Pancreas (tissue), 10 donors: ENCODE results near the gene STRA8. TPM values are rescaled to one million over a fixed set of nuclear protein-coding genes. Genes with fewer than 3 reads are reported as not detected.

Experiments used
- ATAC-seq, 4 donors: fragments of 200-7000 bp; cut with Tn5 transposase; one replicate each; pipeline versions ENCODE4 v1.8.0 to v1.9.1; 2020; ENCODE audit warnings: mild to moderate bottlenecking in 4 of 4, moderate library complexity in 4 of 4
- DNase-seq, 6 donors: peaks; one replicate each; pipeline ENCODE4 v3.0.0-alpha.2; 2020
- FAIRE-seq: peaks from 2 replicates; lab custom pipeline; 2012; peaks lifted over from hg19 to GRCh38; lab: Jason Lieb, UNC
- H3K27ac ChIP-seq, 4 donors: fragments of 200-600 bp; sonication (generic); 1 replicate in 3 of 4; 2 replicates in 1 of 4; pipeline versions ENCODE4 v1.5.0 to v1.8.0; 2020
- H3K27me3 ChIP-seq, 4 donors: fragments of 200-600 bp; one replicate each; pipeline ENCODE4 v1.8.0; 2021
- H3K36me3 ChIP-seq, 3 donors: fragments of 200-600 bp; sonication (generic) in 1 of 3; one replicate each; pipeline versions ENCODE4 v1.5.0 to v1.8.0; 2020 to 2021
- H3K4me1 ChIP-seq, 3 donors: fragments of 200-600 bp; one replicate each; pipeline ENCODE4 v1.8.0; 2021
- H3K4me3 ChIP-seq, 4 donors: fragments of 200-600 bp; sonication (generic) in 2 of 4; one replicate each; pipeline versions ENCODE4 v1.5.0 to v1.8.0; 2020 to 2021
- H3K9me3 ChIP-seq, 4 donors: fragments of 200-600 bp; one replicate each; pipeline ENCODE4 v1.8.0; 2021
- WGBS, 2 donors: extraction: QIAGEN DNeasy Blood & Tissue Kit; methylation state at CpG; one replicate each; pipeline ENCODE4 v1.1.7; 2013; 5-methylcytosine and 5-hydroxymethylcytosine counted together
- intact Hi-C, 3 donors: fragments of 100-400 bp; cut with DNase I; formaldehyde crosslinking; loops; one replicate each; pipeline versions ENCODE4 v1.11.1 to v1.14.2; 2022
- polyA plus RNA-seq, 2 donors: library from polyadenylated mRNA; stranded (reverse); fragments of 200-250 nt; gene quantifications; one replicate each; pipeline ENCODE4 v1.2.3, GENCODE V29; 2013
- total RNA-seq, 6 donors: library from RNA; stranded (reverse); fragmentation: NEBNext Ultra II Directional in 4 of 6; extraction: Animal tissue kit (Norgen Biotek cat#: 25700) in 4 of 6; gene quantifications; one replicate each; pipeline versions ENCODE4 v1.2.1 to v1.2.4, GENCODE V29; 2021 to 2023
- TF ChIP-seq, protein P1 (sequence below), 4 donors: fragments of 200-600 bp; sonication (generic) in 3 of 4; IDR thresholded peaks; one replicate each; pipeline versions ENCODE4 v1.5.0 to v1.8.0; 2021; ENCODE audit warnings: antibody characterized with exemption in 4 of 4
- donor health status: healthy with polysubstance abuse.
- donor health status: DM: no; HTN: no; CAD: no; lungs with moderate emphysema.
- donor health status: DM: no; HTN: no; CAD: no.
- donor health status: control.
- donor health status: control.
- donor health status: Bipolar disorder and iron deficiency.
- donor health status: DM: yes; HTN: yes; CAD: no.
- donor health status: DM: no; HTN: no; CAD: no.
- donor health status: DM: no; HTN: no; CAD: no.
- donor health status: DM: yes; HTN: yes; CAD: no.

The STRA8 gene
- total and polyA plus RNA-seq, 8 donors: 0.12 TPM; not detected in 7

DNA sequence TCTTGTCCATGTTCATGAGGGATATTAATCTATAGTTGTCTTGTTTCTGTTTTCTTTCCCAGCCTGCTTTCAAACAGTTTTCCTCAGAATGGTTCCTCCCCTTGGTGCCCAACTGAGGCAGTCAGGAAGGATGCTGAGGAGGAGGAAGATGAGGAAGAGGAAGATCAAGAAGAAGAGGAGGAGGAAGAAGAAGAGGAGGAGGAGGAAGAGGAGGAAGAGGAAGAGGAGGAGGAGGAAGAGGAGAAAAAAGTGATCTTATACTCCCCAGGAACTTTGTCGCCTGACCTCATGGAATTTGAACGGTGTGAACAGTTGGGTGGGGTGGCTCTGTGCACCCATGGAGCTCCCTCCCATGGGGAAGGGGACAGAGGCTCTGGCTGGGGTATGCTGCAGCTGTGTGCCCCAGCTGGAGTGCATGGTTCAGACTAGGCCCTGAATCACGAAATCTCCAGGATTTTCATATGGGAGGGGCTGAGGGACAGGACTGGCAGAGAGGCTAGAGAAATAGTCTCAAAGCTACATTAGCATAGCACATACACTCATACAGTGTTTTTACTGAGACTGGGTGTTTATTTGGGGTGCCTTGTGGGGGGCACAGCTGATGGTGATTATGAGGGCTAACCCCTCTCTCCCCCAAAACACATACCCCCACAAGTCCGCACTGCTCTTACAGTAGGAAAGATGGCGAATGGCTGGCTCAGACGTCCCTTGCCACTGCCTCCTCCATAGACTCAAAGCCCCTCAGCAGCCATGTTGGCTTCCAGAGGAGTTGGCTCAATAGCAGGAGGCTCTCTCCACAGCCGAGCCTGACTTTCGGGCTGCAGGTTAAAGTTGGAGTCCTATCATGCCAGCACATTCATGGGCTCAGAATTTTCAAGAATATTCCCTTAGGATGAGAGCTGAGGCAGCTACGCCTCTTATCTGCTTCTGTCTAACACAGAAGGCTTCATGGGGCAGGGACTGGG lies 11.9 kb downstream of the STRA8 start:
- FAIRE-seq (no peak), ATAC-seq (no peak), DNase-seq (no peak)
- H3K4me3 ChIP-seq: no peak overlapping the region
- TF ChIP-seq, protein P1, sequence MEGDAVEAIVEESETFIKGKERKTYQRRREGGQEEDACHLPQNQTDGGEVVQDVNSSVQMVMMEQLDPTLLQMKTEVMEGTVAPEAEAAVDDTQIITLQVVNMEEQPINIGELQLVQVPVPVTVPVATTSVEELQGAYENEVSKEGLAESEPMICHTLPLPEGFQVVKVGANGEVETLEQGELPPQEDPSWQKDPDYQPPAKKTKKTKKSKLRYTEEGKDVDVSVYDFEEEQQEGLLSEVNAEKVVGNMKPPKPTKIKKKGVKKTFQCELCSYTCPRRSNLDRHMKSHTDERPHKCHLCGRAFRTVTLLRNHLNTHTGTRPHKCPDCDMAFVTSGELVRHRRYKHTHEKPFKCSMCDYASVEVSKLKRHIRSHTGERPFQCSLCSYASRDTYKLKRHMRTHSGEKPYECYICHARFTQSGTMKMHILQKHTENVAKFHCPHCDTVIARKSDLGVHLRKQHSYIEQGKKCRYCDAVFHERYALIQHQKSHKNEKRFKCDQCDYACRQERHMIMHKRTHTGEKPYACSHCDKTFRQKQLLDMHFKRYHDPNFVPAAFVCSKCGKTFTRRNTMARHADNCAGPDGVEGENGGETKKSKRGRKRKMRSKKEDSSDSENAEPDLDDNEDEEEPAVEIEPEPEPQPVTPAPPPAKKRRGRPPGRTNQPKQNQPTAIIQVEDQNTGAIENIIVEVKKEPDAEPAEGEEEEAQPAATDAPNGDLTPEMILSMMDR (IDR thresholded peaks at IDR 0.05): no peak
- no peaks in the 10 kb centered on the region for H3K4me1 ChIP-seq
- no peaks in the 10 kb centered on the region for H3K9me3 ChIP-seq
- no peak overlapping the region for H3K27ac ChIP-seq
- H3K36me3 ChIP-seq: no peaks in the 10 kb centered on the region
- WGBS, 2 donors: 88 to 92% methylated on average over 9 of the region's 9 CpGs
- intact Hi-C loops: no loop called here
- H3K27me3 ChIP-seq: no peaks in the 10 kb centered on the region

DNA sequence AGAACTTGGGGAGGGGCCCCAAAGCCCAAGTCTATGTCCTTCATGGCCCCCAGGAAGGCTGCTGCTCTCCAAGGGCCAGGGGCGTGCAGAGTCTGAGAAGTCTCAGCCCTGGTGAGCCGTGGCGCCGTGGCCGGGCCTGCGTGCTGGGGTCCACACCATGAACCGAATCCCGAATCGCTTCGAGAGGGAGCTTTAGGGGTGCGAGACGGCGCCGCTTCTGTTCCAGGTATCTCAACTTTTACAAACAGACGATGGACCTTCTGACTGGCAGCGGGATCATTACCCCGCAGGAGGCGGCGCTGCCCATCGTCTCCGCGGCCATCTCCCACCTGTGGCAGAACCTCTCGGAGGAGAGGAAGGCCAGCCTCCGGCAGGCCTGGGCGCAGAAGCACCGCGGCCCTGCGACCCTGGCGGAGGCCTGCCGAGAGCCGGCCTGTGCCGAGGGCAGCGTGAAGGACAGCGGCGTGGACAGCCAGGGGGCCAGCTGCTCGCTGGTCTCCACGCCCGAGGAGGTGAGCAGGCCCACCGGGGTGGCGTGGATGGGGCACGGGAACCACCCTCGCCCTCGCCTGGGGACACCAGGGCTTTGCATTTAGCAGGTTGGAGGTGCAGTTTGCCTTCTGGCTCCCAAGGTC lies 12.7 kb downstream of the STRA8 start:
- ATAC-seq: no peak
- no peak for DNase-seq
- no peaks in the 10 kb centered on the region for H3K36me3 ChIP-seq
- no peaks in the 10 kb centered on the region for H3K9me3 ChIP-seq
- H3K4me1 ChIP-seq: no peaks in the 10 kb centered on the region
- FAIRE-seq: no peak
- 93 to 95% methylated on average over 43 of the region's 43 CpGs for WGBS, 2 donors
- H3K4me3 ChIP-seq: no peak overlapping the region
- H3K27me3 ChIP-seq: no peaks in the 10 kb centered on the region
- intact Hi-C loops: no loop called here
- H3K27ac ChIP-seq: no peak overlapping the region
- TF ChIP-seq, protein P1 (IDR thresholded peaks at IDR 0.05): no peak

DNA sequence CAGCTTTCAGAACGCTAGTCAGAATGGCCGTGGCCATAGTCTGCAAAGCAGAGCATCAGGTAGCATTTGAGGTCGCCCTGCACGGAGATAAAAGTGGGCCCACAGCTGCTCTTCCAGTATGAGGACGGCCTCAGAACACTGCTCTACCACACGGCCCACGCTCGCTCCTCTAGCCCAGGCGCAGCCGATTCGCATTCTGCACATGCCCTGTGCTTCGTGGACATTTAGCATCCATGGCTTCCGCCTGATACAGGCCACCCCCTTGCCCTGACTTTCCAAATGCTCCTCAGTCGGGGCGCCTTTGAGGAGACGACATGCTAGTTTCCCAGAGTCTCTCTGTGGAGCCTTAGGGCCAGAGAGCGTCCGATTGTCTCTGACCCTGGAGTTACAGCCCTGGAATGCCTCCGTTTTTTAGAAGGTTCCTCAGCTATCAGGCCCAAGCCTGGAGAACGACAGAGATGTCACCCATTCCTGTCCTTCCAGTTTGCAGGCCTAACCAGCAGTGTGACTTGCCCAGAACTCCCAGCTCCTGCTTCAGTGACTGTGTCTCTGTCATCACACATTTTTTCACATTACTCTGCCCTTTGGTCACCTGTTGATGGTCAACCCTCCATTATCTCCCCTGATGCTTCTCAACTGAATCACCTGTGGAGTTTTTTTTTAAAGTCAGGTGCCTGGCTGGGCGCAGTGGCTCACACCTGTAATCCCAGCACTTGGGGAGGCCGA lies 14.3 kb downstream of the STRA8 start:
- FAIRE-seq: no peak
- DNase-seq: no peak
- no peak overlapping the region for H3K4me3 ChIP-seq
- no peaks in the 10 kb centered on the region for H3K27me3 ChIP-seq
- no peak for ATAC-seq
- no peaks in the 10 kb centered on the region for H3K4me1 ChIP-seq
- H3K36me3 ChIP-seq: no peaks in the 10 kb centered on the region
- 89 to 92% methylated on average over 22 of the region's 22 CpGs for WGBS, 2 donors
- TF ChIP-seq, protein P1 (IDR thresholded peaks at IDR 0.05): no peak
- H3K27ac ChIP-seq: no peak overlapping the region
- no peaks in the 10 kb centered on the region for H3K9me3 ChIP-seq
- intact Hi-C loops: no loop called here

GRCh38 chr7:135248546-135248945 lies 14.9 kb downstream of the STRA8 start:
- no peak for FAIRE-seq
- no peak for ATAC-seq
- intact Hi-C loops: no loop called here
- no peaks in the 10 kb centered on the region for H3K36me3 ChIP-seq
- H3K4me3 ChIP-seq: no peak overlapping the region
- WGBS, 2 donors: 86 to 95% methylated on average over 3 of the region's 3 CpGs
- TF ChIP-seq, protein P1 (IDR thresholded peaks at IDR 0.05): no peak
- DNase-seq: no peak
- no peak overlapping the region for H3K27ac ChIP-seq
- H3K9me3 ChIP-seq: no peaks in the 10 kb centered on the region
- no peaks in the 10 kb centered on the region for H3K4me1 ChIP-seq
- H3K27me3 ChIP-seq: no peaks in the 10 kb centered on the region
